Measurements from ENCODE around the gene ACP6. TPM values are rescaled to one million over a fixed set of nuclear protein-coding genes. Genes with fewer than 3 reads are reported as not detected.

Gene ACP6
- total RNA-seq, 2 donors from 2014 or later: 13.2 to 24.7 TPM

DNA sequence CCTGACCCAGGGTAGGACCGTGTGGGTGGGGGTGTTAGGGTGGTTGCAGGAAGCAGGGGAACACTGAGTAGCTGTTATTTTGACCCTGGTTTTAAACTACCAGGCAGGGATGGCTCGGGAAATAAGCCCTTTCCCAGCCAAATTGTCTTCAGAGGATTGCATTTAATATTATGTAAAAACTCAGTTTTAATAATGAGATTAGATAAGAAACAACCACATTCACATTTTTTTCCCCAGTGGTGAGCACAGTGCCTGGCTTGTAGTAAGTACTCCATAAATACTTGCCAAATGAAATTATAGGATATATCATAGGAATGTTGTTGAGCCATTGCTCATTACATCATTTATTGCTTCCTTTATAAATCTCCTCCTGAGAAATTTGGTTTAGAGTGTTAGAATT lies 3.1 kb upstream of the ACP6 start:
- Histone ChIP-seq H3K36me3 (replicated peaks in 1 of 2; ENCODE audit: insufficient read depth in 1 of 2, low read depth in 2 of 2) (no peaks in the 10 kb centered on the region), H3K27me3 (no peaks in the 10 kb centered on the region), H3K9me3 (no peaks in the 10 kb centered on the region), H3K4me1 (peaks cover 14% of the 10 kb centered on the region), H3K4me3 (no peak overlapping the region), H3K27ac (no peak overlapping the region)
- DNase-seq (no peak), ATAC-seq (no peak)
- WGBS, 2 donors: 41 to 48% methylated on average over 2 of the region's 2 CpGs
- intact Hi-C loops (cut with DNase I): no loop called here
- TF ChIP-seq, protein P1, sequence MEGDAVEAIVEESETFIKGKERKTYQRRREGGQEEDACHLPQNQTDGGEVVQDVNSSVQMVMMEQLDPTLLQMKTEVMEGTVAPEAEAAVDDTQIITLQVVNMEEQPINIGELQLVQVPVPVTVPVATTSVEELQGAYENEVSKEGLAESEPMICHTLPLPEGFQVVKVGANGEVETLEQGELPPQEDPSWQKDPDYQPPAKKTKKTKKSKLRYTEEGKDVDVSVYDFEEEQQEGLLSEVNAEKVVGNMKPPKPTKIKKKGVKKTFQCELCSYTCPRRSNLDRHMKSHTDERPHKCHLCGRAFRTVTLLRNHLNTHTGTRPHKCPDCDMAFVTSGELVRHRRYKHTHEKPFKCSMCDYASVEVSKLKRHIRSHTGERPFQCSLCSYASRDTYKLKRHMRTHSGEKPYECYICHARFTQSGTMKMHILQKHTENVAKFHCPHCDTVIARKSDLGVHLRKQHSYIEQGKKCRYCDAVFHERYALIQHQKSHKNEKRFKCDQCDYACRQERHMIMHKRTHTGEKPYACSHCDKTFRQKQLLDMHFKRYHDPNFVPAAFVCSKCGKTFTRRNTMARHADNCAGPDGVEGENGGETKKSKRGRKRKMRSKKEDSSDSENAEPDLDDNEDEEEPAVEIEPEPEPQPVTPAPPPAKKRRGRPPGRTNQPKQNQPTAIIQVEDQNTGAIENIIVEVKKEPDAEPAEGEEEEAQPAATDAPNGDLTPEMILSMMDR (IDR thresholded peaks at IDR 0.05): no peak
- no peak for TF ChIP-seq POLR2A (IDR thresholded peaks at IDR 0.05)

DNA sequence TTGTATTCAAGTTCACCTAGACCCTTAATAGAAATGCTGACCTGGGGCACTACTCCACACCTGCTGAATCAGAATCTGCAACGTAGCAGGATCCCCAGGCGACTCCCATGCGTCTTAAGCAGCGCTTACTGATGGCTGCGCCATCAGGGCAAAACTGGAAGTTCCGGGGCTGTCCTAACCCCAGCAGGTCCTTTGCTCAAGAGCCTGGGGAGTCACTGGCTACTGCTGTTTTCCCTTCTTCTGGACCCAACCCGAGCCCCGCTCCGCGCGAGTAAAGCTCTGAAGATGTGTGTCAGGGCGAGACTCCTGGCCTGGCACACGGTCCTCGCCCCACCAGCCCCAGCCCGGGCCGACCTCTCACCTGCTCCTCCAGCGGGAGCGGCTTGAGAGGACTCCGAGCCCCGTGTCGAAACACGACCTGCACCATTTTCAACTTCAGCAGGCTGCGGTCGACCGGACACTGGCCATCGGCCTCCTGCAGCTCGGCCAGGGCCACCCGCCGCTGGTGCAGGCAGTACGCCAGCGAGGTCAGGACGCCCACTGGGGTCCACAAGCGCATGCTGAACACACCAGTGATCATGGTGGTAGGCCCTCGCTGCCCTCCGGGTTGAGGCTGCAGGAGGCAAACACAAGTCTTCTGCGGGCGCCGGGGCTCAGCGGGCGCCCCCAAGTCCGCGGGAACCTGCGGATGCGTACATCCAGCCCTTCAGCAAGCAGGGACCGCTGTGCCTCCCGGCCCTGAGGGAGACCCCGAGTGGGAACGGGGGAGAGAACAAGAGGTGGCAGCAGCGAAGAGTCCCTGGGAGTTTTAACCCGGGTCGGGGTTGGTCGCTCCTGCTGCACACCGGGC lies 630 bp downstream of the ACP6 start:
- Histone ChIP-seq H3K36me3 (replicated peaks in 1 of 2; ENCODE audit: insufficient read depth in 1 of 2, low read depth in 2 of 2) (no peaks in the 10 kb centered on the region), H3K27ac (peak overlapping the region; percentile 78 to 87 (median 86)), H3K4me3 (peak overlapping the region; percentile 73 to 90), H3K9me3 (no peaks in the 10 kb centered on the region), H3K27me3 (no peaks in the 10 kb centered on the region), H3K4me1 (peaks cover 19% of the 10 kb centered on the region)
- TF ChIP-seq, protein P1 (IDR thresholded peaks at IDR 0.05): no peak
- TF ChIP-seq POLR2A (IDR thresholded peaks at IDR 0.05): no peak
- DNase-seq (peak; percentile 50 to 68 (median 60)), ATAC-seq (peak; percentile 45)
- intact Hi-C loops (cut with DNase I): no loop called here
- WGBS, 2 donors: 0 to 1% methylated on average over 17 to 52 of the region's 53 CpGs

DNA sequence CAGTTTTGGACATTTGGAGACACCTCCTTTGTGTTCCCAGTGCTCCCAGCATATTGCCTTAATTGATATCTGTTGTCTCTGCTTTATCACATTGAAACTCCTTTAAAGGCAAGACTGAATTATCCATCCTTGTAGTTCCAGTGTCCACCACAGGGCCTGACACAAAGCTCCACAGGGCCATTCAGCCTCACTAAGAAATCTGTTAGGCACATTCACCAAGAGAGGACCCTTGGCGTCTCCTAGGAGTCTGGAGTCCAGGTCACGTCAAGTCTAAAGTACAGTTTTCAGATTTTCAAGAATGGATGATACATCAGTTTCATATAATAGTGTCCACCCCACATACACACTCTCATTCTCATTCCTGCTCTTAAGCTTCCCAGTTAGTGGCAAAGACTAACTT lies 4.8 kb downstream of the ACP6 start:
- TF ChIP-seq, protein P1 (IDR thresholded peaks at IDR 0.05): peak in 2 of 7 experiments; percentile 2 to 5
- no peak for TF ChIP-seq POLR2A (IDR thresholded peaks at IDR 0.05)
- intact Hi-C loops (cut with DNase I): no loop called here
- ATAC-seq: no peak
- Histone ChIP-seq H3K36me3 (replicated peaks in 1 of 2; ENCODE audit: insufficient read depth in 1 of 2, low read depth in 2 of 2) (no peaks in the 10 kb centered on the region), H3K4me1 (peaks cover 15% of the 10 kb centered on the region), H3K27ac (no peak overlapping the region), H3K27me3 (no peaks in the 10 kb centered on the region), H3K4me3 (no peak overlapping the region), H3K9me3 (no peaks in the 10 kb centered on the region)
- no peak for DNase-seq
- 90 to 91% methylated on average over 2 of the region's 2 CpGs for WGBS, 2 donors

DNA sequence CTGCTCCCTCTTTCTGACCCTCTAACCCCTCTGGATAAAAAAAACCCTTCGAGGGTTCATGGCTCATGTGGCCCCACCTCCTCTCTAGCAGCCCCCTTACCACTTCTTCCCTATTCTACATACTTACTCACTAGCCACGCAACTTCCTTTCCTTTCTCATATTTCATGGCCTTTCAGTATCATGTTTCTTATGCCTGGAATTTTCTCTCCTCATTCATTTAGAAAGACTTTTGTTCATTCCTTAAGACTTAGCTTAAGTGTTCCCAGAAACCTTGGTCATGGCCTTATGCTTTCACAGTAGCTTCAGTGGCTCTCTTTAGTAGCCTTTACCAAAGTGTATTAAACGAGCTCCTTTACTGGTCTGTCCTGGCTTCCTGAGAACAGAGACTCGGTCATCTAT lies 6.1 kb downstream of the ACP6 start:
- WGBS, 2 donors: 77 to 84% methylated on average over 4 of the region's 4 CpGs
- Histone ChIP-seq H3K4me1 (peaks cover 13% of the 10 kb centered on the region), H3K27ac (no peak overlapping the region), H3K36me3 (replicated peaks in 1 of 2; ENCODE audit: insufficient read depth in 1 of 2, low read depth in 2 of 2) (no peaks in the 10 kb centered on the region), H3K4me3 (no peak overlapping the region), H3K9me3 (no peaks in the 10 kb centered on the region), H3K27me3 (no peaks in the 10 kb centered on the region)
- no peak for TF ChIP-seq POLR2A (IDR thresholded peaks at IDR 0.05)
- TF ChIP-seq, protein P1 (IDR thresholded peaks at IDR 0.05): no peak
- intact Hi-C loops (cut with DNase I): no loop called here
- ATAC-seq (no peak), DNase-seq (no peak)

DNA sequence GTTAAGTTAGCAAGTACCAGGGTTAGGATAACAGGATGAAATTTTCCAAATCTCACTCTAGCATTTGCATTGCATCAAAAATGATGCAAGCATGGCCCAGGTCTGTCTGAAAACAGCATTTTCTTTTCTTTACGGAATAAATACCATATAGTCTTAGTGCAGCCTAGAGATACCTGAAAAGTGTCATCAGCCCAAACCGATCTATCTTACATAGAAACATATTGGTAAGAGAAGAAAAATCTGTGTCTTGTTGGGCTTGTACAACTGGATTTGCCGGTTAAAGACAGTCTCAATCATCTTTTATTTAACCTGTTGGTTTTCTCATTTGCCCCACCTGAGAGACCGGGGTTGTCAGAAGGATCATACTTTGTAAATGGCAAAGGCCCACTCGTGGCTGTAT lies 15.8 kb downstream of the ACP6 start:
- 91% methylated on average over 5 of the region's 5 CpGs for WGBS, 2 donors
- intact Hi-C loops (cut with DNase I): no loop called here
- TF ChIP-seq, protein P1 (IDR thresholded peaks at IDR 0.05): no peak
- no peak for TF ChIP-seq POLR2A (IDR thresholded peaks at IDR 0.05)
- H3K4me1 ChIP-seq: no peaks in the 10 kb centered on the region
- DNase-seq: no peak
- H3K9me3 ChIP-seq: no peaks in the 10 kb centered on the region
- H3K4me3 ChIP-seq: no peak overlapping the region
- no peaks in the 10 kb centered on the region for H3K27me3 ChIP-seq
- H3K36me3 ChIP-seq (replicated peaks in 1 of 2; ENCODE audit: insufficient read depth in 1 of 2, low read depth in 2 of 2): peaks cover 0 to 15% of the 10 kb centered on the region in 2 donors
- ATAC-seq: no peak
- H3K27ac ChIP-seq: no peak overlapping the region

Data from body of pancreas (tissue), 4 donors.